NOMO-1 (cell line): ENCODE data around the gene BRICD5.
"Not testable (repeated sequence)": the region's sequence is repeated elsewhere in the genome, so short reads cannot be mapped to it uniquely, and the experiment has no call there.

Source experiments
- DNase-seq, 2 experiments: peaks; one replicate each; lab custom pipeline; 2025; ENCODE audit not compliant: unreplicated experiment in 2 of 2; lab: John Stamatoyannopoulos, UW

Gene BRICD5

DNA sequence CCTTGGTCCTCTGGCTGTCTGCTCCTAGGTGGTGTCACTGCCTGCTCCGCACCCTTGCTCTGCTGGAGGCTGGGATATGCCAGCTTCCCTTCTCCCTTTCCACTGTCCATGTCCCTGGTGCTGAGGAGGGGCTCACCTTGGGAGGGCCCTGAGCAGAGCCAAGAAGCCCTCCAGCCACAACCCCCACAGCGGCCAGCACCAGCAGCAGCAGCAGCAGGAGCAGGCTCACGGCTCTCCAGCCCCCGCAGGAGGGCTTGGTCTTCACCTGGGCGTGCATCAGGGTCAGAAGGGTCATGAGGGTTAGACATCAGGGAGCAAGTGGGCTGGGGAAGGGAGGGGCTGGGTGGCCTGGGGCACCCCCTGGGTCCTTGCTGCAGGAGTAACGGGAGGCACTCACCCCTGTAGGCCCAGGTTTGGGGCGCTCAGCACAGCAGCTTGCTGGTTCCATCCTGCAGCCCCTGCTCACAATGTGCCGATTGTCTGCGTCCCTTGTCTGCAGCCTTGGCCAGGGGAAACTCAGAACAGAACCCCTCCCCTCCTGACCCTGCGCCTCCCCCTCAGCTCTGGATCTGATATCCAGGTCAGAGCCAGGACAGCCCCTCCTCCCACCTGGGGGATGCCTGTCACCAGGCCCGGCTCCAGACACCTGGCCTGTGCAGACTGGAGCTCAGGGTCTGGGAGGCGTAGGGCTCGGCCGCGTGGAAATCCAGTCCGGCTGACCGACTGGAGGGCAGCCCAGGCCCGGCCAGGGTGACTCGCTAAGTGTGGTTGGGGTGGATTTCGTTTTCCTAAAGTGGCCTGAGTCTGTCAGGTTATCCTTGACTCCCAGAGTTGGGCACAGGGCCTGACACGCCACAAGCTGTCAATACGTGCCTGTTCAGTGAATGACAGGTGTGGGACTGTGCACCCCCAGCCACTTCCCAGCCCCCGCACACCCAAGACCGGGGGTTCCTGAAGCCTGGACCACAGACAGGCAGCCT lies at the start of gene BRICD5:
TSS of gene BRICD5 (minus strand) at position 478 of the 980 bp plus-strand sequence. CDS start at position 448, 30 bp downstream.
- no peak for DNase-seq

- no peak for DNase-seq
Observed at GRCh38 chr16:2260250-2260649, 49.6 kb upstream of the BRICD5 start.

- not testable (repeated sequence) for DNase-seq
Observed at GRCh38 chr16:2258530-2258929, 47.9 kb upstream of the BRICD5 start.

DNA sequence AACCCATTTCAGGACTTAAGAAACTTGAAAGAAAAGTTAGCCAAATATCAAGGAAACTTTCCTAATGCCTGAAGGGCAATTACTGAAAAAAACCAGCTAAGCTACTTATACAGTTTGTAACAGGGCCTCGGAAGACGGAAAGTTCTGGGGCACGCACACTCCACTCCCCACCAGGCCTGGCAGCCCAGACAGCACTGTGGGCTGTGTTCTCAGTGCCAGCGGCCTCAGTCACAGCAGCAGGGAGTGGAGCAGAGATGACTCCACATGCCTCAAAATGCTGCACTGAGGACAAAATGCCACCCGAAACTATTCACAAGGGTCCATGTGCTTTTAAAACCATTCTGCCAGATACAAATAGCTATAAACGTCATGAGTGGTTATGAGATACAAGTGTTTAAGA lies 47.1 kb upstream of the BRICD5 start:
- no peak for DNase-seq

- no peak for DNase-seq
Observed at GRCh38 chr16:2256531-2257140, 46.0 kb upstream of the BRICD5 start.

GRCh38 chr16:2253293-2253692 lies 42.6 kb upstream of the BRICD5 start:
- no peak for DNase-seq

GRCh38 chr16:2252806-2253148 lies 42.1 kb upstream of the BRICD5 start:
- no peak for DNase-seq

GRCh38 chr16:2251296-2252111 lies 40.8 kb upstream of the BRICD5 start, which contains the start of gene ECI1:
ECI1 (minus strand) TSS chr16:2251587; CDS start chr16:2251566, 21 bp downstream.
- peak; percentile 86 to 93 for DNase-seq

DNA sequence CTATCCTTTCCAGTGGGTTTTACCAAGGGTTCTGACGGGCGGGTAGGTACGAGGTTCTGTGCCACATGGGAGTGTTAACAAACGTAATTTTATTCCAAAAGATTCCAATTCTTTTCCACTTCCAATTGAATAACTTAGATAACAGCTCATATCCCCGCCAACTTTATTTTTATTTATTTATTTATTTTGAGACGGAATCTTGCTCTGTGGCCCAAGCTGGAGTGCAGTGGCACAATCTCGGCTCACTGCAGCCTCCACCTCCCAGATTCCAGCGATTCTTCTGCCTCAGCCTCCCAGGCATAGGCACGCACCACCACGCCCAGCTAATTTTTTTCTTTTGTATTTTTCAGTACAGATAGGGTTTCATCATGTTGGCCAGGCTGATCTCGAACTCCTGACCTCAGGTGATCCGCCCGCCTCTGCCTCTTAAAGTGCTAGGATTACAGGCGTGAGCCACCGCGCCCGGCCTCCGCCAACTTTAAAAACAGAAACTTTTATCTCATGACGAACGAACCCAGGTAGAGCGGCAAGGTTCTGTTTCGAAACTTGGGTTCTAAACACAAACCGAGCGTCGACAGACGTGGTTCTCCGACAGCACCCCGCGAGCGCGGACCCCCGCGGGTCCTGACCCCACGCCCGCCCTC lies 40.1 kb upstream of the BRICD5 start:
- DNase-seq, result peak; percentile 16 to 31

- DNase-seq, result no peak
Observed at GRCh38 chr16:2246301-2246885, 35.7 kb upstream of the BRICD5 start.

GRCh38 chr16:2244926-2245795 lies 34.5 kb upstream of the BRICD5 start:
- DNase-seq, result no peak

DNA sequence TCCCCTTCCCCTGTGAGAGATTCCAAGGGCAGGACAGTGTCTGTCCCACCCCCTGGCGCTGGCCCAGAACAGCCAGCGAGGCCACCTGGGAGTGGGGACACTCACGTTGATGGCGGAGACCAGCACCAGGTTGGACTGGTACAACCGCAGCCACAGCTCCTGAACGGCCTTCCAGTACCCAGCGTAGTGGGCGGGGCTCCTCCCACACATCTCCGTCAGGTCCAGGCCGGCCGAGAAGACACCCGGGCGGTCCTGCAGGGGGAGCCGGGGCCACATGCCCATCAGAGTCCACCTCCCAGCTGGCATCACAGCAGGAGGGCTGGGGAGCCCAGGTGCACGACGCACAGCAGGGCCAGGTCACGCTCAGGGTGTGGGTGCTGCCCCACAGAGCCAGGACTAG lies 33.6 kb upstream of the BRICD5 start:
- DNase-seq, result no peak

DNA sequence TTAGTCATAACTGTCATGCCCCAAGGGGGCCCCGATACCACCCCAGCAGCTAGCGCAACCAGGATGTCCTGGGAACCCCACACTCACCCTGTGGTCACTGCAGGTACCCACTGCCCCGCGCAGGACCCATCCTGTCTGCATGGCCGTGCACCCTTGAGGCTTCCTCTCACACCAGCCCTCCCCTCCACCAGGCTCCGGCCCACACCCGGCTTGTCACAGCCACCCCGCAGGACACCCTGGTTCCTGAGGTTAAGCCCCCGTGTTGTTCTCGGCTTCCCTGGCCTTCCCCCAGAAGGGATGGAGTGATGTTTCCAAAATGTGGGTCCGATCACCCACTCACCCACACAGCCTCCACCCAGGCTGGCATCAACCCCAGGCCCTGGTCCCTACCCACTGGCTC lies 33.1 kb upstream of the BRICD5 start:
- DNase-seq, result no peak

GRCh38 chr16:2243031-2243528 lies 32.4 kb upstream of the BRICD5 start:
- no peak for DNase-seq

DNA sequence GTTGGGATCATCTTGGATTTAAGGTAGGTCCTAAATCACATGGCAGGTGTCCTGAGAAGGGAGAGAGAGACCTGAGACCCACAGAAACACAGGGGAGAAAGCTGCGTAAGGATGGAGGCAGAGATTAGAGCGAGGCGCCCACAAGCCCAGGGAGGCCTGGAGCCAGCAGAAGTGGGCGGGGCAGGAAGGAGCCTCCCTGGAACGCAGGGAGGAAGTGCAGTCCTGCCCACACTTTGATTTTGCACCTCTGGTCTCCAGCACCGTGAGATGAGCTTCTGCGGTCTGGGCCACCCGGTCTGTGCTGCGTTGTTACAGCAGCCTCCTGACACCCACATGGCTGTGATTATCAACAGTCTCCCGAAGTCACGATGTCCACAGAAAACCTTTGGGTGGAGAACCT lies 31.9 kb upstream of the BRICD5 start:
- DNase-seq, result no peak

DNA sequence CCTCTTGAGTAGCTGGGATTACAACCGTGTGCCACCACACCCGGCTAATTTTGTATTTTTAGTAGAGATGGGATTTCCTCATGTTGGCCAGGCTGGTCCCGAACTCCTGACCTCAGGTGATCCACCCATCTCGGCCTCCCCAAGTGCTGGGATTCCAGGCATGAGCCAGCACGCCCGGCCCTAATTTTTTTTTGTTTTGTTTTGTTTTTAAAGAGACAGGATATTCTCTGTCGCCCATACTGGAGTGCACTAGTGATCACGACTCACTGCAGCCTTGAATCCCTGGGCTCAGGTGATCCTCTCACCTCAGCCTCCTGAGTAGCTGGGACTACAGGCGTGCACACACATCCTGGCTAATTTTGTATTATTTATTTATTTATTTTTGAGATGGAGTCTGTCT lies 29.7 kb upstream of the BRICD5 start:
- DNase-seq, result not testable (repeated sequence)

DNA sequence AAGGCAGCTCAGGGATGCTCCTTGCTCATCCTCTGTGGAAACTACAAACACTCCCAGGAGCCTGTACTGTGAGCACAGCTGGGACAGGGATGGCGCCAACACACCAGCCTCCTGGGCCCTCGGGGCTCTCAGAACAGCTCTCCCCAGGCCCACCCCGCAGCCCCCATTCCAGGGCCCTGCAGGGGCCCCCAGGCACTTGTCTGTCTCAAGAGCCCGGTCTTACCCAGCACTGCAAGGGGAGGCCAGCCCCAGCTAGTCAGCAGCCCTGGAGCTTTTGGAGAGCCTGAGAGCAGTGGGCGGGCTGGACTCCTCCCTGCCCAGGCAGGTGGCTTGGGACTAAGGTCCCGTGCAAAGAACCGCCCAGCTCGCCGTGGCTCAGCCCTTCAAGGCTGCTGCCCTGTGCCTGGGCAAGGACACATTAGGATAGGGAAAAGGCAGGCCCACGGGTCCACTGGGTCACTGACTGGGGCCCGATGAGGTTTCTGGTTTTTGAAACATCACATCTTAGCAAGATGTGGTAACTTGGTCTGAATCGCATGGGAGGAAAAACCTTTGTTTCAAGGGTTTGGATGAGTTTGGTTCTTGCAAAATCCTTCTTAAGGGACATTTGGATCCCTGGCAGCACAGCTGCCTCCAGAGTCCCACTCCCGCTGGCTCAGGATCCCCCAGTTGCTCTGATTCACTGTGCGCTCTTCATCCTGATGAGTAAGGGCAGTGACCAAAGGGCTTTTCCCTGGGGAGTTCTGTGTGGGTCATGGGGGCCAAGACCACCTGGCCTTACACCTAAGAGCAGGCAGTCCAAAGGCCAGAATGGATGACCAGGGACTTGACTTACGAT lies 28.4 kb upstream of the BRICD5 start:
- DNase-seq, result no peak

DNA sequence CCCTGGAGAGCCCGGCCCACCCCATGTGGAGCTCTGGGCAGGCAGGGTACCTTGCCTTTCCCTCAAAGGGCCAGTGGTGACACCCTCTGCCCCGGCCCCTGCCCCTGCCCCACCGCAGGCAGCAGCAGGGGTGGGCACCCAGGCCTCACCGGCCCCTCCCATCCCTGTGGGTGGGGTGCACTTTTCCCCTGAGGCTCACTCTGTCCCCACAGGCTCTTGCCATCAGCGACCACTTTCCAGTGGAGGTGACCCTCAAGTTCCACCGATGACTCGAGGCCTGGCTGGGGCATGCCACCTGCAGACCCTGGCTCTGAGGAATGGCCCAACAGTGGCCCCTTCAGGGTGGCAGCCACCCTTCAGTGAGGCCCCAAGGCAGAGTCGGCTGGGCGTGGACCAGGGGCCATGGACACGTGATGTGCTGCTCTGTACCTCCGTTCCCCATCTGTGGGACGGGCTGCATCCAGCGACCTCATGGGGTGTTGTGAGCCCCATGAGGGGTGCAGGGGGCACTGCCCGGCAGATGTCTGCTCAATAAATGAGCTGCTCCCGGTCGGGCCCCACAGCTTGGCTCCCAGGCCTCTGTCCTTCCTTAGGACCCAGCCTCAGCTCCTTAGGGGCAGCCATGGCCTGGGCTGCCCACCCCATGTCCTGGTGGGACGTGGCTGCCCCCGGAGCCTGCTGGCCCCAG lies 27.6 kb upstream of the BRICD5 start:
- DNase-seq, result no peak
